ENCODE data around the gene PVALEF.
A peak's percentile ranks its signal among the peaks of the same experiment; 100 is the strongest.
"Not testable (repeated sequence)": the region's sequence is repeated elsewhere in the genome, so short reads cannot be mapped to it uniquely, and the experiment has no call there.

PVALEF gene

GRCh38 chr17:81221371-81221841 is 56.1 kb downstream of the PVALEF start:
- in situ Hi-C loops (cut with MboI; ENCODE audit: low pct_unique_long_range_greater_than_20kb, low sequenced_read_pairs, unreplicated experiment) = no loop called here
- TF ChIP-seq, protein P1, sequence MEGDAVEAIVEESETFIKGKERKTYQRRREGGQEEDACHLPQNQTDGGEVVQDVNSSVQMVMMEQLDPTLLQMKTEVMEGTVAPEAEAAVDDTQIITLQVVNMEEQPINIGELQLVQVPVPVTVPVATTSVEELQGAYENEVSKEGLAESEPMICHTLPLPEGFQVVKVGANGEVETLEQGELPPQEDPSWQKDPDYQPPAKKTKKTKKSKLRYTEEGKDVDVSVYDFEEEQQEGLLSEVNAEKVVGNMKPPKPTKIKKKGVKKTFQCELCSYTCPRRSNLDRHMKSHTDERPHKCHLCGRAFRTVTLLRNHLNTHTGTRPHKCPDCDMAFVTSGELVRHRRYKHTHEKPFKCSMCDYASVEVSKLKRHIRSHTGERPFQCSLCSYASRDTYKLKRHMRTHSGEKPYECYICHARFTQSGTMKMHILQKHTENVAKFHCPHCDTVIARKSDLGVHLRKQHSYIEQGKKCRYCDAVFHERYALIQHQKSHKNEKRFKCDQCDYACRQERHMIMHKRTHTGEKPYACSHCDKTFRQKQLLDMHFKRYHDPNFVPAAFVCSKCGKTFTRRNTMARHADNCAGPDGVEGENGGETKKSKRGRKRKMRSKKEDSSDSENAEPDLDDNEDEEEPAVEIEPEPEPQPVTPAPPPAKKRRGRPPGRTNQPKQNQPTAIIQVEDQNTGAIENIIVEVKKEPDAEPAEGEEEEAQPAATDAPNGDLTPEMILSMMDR (IDR thresholded peaks at IDR 0.05; ENCODE audit: extremely low read depth, insufficient read depth, missing control alignments) = no peak
- no peak for DNase-seq (ENCODE audit: low spot score)

- TF ChIP-seq, protein P1 (IDR thresholded peaks at IDR 0.05; ENCODE audit: extremely low read depth, insufficient read depth, missing control alignments) = no peak
- no peak for DNase-seq (ENCODE audit: low spot score)
- in situ Hi-C loops (cut with MboI; ENCODE audit: low pct_unique_long_range_greater_than_20kb, low sequenced_read_pairs, unreplicated experiment) = no loop called here
Observed at GRCh38 chr17:81221842-81222619, 56.7 kb downstream of the PVALEF start.

GRCh38 chr17:81222620-81222905 is 57.3 kb downstream of the PVALEF start:
- in situ Hi-C loops (cut with MboI; ENCODE audit: low pct_unique_long_range_greater_than_20kb, low sequenced_read_pairs, unreplicated experiment) = no loop called here
- TF ChIP-seq, protein P1 (IDR thresholded peaks at IDR 0.05; ENCODE audit: extremely low read depth, insufficient read depth, missing control alignments) = no peak
- DNase-seq (ENCODE audit: low spot score) = no peak

- in situ Hi-C loops (cut with MboI; ENCODE audit: low pct_unique_long_range_greater_than_20kb, low sequenced_read_pairs, unreplicated experiment) = no loop called here
- TF ChIP-seq, protein P1 (IDR thresholded peaks at IDR 0.05; ENCODE audit: extremely low read depth, insufficient read depth, missing control alignments) = no peak
- peak; percentile 100 for DNase-seq (ENCODE audit: low spot score)
Observed at GRCh38 chr17:81222906-81223761, 57.8 kb downstream of the PVALEF start, which contains the start of gene CEP131. Gene CEP131 (minus strand): TSS chr17:81222965. CDS start chr17:81220056, 2,909 bp downstream.

DNA sequence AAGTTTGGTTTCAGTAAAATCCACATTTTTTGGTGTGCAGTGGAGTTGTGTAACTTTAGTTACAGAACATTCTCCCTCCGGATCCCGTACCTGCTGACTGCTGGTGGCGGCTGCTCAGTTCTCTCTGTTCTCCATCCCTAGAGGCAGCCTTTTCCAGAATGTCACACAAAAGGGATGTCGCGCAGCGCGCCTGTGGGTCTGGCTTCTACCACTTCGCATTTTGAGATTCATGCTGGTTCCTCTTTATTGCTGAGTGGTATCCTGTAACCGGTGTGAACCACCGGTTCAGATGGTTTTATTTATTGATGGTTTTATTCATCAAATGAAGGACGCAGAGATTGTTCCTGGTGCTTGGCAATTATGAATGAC is 58.4 kb downstream of the PVALEF start:
- in situ Hi-C loops (cut with MboI; ENCODE audit: low pct_unique_long_range_greater_than_20kb, low sequenced_read_pairs, unreplicated experiment) = no loop called here
- no peak for DNase-seq (ENCODE audit: low spot score)
- TF ChIP-seq, protein P1 (IDR thresholded peaks at IDR 0.05; ENCODE audit: extremely low read depth, insufficient read depth, missing control alignments) = no peak

DNA sequence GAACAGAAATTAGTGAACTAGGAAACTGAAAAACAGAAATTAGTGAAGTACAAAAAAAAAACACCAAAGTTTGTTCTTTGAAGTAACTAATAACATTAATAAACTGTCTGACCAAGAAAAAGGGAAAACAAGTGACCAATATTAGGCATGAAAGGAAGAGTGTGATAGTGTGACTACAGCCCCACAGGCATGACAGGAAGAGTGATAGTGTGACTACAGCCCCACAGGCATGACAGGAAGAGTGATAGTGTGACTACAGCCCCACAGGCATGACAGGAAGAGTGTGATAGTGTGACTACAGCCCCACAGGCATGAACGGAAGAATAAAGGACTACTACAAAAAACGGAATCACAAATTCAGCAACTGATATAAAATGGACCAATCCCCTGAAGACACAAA is 62.3 kb downstream of the PVALEF start:
- in situ Hi-C loops (cut with MboI; ENCODE audit: low pct_unique_long_range_greater_than_20kb, low sequenced_read_pairs, unreplicated experiment); DNase-seq (ENCODE audit: low spot score): not testable (repeated sequence)

- DNase-seq (ENCODE audit: low spot score) = peak; percentile 64
- TF ChIP-seq, protein P1 (IDR thresholded peaks at IDR 0.05; ENCODE audit: extremely low read depth, insufficient read depth, missing control alignments) = no peak
- in situ Hi-C loops (cut with MboI; ENCODE audit: low pct_unique_long_range_greater_than_20kb, low sequenced_read_pairs, unreplicated experiment) = no loop called here
Observed at GRCh38 chr17:81228420-81228819, 63.1 kb downstream of the PVALEF start.
